ENCODE measurements around the gene ASCC2.

DNA sequence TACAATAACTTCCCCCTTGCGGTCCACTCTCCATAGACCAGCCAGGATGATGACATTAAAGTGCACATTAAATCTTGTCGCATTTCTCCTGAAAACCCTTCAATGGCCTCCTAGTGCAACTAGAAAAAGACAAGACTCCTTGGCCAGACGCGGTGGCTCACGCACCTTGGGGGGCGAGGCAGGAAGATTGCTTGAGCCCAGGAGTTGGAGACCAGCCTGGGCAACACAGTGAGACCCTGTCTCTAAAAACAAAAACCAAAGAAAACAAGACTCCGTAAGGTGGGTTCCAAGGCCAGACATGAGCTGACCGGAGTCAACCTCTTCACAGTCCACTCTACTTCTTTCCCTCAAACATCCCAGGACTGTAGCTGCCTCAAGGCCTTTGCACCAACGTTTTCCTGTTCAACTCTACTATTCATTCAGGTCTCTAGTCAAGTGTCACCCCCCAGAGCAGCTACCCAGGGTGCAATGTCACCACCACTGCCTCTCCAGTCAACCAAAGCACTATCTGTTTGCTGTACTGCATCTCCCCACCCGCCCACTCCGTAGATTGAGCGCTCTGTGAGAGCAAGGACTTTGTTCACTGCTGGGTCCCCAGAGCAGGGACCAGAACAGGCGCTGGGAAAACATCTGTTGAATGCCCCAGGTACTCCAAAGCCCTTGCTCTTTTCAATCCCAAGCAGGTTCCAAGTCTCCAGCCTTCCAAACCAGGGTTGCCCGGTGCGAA, 72.0 kb downstream of the ASCC2 start:
- TF ChIP-seq, protein P1, sequence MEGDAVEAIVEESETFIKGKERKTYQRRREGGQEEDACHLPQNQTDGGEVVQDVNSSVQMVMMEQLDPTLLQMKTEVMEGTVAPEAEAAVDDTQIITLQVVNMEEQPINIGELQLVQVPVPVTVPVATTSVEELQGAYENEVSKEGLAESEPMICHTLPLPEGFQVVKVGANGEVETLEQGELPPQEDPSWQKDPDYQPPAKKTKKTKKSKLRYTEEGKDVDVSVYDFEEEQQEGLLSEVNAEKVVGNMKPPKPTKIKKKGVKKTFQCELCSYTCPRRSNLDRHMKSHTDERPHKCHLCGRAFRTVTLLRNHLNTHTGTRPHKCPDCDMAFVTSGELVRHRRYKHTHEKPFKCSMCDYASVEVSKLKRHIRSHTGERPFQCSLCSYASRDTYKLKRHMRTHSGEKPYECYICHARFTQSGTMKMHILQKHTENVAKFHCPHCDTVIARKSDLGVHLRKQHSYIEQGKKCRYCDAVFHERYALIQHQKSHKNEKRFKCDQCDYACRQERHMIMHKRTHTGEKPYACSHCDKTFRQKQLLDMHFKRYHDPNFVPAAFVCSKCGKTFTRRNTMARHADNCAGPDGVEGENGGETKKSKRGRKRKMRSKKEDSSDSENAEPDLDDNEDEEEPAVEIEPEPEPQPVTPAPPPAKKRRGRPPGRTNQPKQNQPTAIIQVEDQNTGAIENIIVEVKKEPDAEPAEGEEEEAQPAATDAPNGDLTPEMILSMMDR (IDR thresholded peaks at IDR 0.05): no peak
- TF ChIP-seq POLR2A (IDR thresholded peaks at IDR 0.05): no peak
